ENCODE results near the gene PLEKHA1. TPM values are rescaled to one million over a fixed set of nuclear protein-coding genes. Genes with fewer than 3 reads are reported as not detected.

PLEKHA1 gene
- total and polyA plus RNA-seq, 8 donors, result 9.0 to 61.8 (median 19.6) TPM

DNA sequence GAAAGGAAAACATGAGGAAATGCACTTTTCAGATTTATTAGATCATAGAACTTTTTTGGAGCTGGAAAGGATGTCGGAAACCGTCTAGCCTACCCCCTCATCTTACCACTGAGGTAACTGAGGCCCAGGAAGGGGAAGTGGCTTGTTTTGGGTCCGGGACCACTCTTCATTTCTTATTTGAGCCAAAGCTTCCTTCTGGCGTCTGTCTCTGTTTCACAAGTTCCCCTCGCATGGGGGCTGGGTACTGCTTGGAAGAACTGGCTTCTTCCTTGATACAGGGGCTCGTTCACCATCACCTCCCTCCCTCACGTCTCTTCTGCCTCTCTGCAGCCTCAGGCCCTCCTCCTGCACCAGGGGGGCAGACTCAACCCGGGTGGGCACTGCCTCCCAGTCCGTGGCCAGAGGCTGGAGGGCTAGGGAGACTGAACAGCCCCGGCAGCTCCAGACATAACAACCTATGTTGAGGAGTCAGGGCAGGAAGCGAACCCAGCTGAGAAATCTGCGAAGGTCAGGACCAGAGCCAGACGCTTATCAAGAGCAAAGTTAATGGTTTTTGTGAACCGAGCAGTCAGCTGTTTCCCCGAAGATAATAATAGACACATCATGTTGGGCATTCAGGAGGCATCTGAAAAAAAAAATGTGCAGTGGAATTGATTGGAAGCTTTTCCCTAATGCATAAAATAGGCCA is 99.8 kb downstream of the PLEKHA1 start:
- Histone ChIP-seq H3K4me1 (peaks cover 0 to 63% (median 37%) of the 10 kb centered on the region in 4 donors), H3K27me3 (no peaks in the 10 kb centered on the region), H3K27ac (peak overlapping the region in 4 of 5 donors; percentile 40 to 74 (median 57)), H3K9me3 (no peaks in the 10 kb centered on the region), H3K4me3 (no peak overlapping the region), H3K36me3 (no peaks in the 10 kb centered on the region)
- intact Hi-C loops (cut with DNase I; ENCODE audit: low total_unique reads), result no loop called here
- 37 to 56% (median 45%) methylated on average over 15 of the region's 15 CpGs for WGBS, 5 donors
- peak in 1 of 2 donors; percentile 61 for DNase-seq
- no peak for TF ChIP-seq CTCF (IDR thresholded peaks at IDR 0.05)
- TF ChIP-seq POLR2AphosphoS5 (IDR thresholded peaks at IDR 0.05), result no peak
- TF ChIP-seq POLR2A (IDR thresholded peaks at IDR 0.05), result no peak
- no peak for TF ChIP-seq EP300 (IDR thresholded peaks at IDR 0.05)

GRCh38 chr10:122475100-122475499 is 100.6 kb downstream of the PLEKHA1 start:
- intact Hi-C loops (cut with DNase I; ENCODE audit: low total_unique reads), result no loop called here
- Histone ChIP-seq H3K4me3 (no peak overlapping the region), H3K27ac (peak overlapping the region in 4 of 5 donors; percentile 49 to 74 (median 57)), H3K9me3 (no peaks in the 10 kb centered on the region), H3K27me3 (no peaks in the 10 kb centered on the region), H3K4me1 (peaks cover 0 to 63% (median 34%) of the 10 kb centered on the region in 4 donors), H3K36me3 (no peaks in the 10 kb centered on the region)
- 57 to 75% (median 66%) methylated on average over 12 of the region's 12 CpGs for WGBS, 5 donors
- TF ChIP-seq POLR2A (IDR thresholded peaks at IDR 0.05) (no peak), EP300 (IDR thresholded peaks at IDR 0.05) (no peak), POLR2AphosphoS5 (IDR thresholded peaks at IDR 0.05) (no peak), CTCF (IDR thresholded peaks at IDR 0.05) (no peak)
- peak in 1 of 2 donors; percentile 55 for DNase-seq

GRCh38 chr10:122475591-122476332 is 101.3 kb downstream of the PLEKHA1 start:
- no peak for DNase-seq
- 60 to 79% (median 71%) methylated on average over 14 to 16 of the region's 16 CpGs for WGBS, 5 donors
- H3K4me1 ChIP-seq, result peaks cover 0 to 69% (median 34%) of the 10 kb centered on the region in 4 donors
- intact Hi-C loops (cut with DNase I; ENCODE audit: low total_unique reads), result no loop called here
- peak overlapping the region in 4 of 5 donors; percentile 49 to 74 (median 57) for H3K27ac ChIP-seq
- no peaks in the 10 kb centered on the region for H3K27me3 ChIP-seq
- TF ChIP-seq CTCF (IDR thresholded peaks at IDR 0.05) (no peak), EP300 (IDR thresholded peaks at IDR 0.05) (no peak), POLR2A (IDR thresholded peaks at IDR 0.05) (no peak), POLR2AphosphoS5 (IDR thresholded peaks at IDR 0.05) (no peak)
- no peaks in the 10 kb centered on the region for H3K36me3 ChIP-seq
- no peaks in the 10 kb centered on the region for H3K9me3 ChIP-seq
- no peak overlapping the region for H3K4me3 ChIP-seq

- H3K27ac ChIP-seq, result peak overlapping the region in 3 of 5 donors; percentile 49 to 74 (median 62)
- H3K9me3 ChIP-seq, result no peaks in the 10 kb centered on the region
- no peaks in the 10 kb centered on the region for H3K27me3 ChIP-seq
- TF ChIP-seq CTCF (IDR thresholded peaks at IDR 0.05) (no peak), EP300 (IDR thresholded peaks at IDR 0.05) (no peak), POLR2AphosphoS5 (IDR thresholded peaks at IDR 0.05) (no peak), POLR2A (IDR thresholded peaks at IDR 0.05) (no peak)
- H3K4me3 ChIP-seq, result no peak overlapping the region
- H3K36me3 ChIP-seq, result no peaks in the 10 kb centered on the region
- peaks cover 0 to 69% (median 34%) of the 10 kb centered on the region in 4 donors for H3K4me1 ChIP-seq
- no peak for DNase-seq
- WGBS, 5 donors, result 79 to 90% (median 85%) methylated on average over 6 of the region's 6 CpGs
- intact Hi-C loops (cut with DNase I; ENCODE audit: low total_unique reads), result no loop called here
Measured at GRCh38 chr10:122476333-122476695, 101.8 kb downstream of the PLEKHA1 start.

Measured in stomach (tissue), 9 donors.